HG03066 (cell line): ENCODE measurements around the gene RPL19.

ENCODE experiments used
- ATAC-seq: cut with Tn5 transposase; IDR thresholded peaks from one replicate; pipeline ENCODE4 v1.9.1; 2021; ENCODE audit warnings: low read depth; ENCODE audit not compliant: unreplicated experiment

RPL19 gene

DNA sequence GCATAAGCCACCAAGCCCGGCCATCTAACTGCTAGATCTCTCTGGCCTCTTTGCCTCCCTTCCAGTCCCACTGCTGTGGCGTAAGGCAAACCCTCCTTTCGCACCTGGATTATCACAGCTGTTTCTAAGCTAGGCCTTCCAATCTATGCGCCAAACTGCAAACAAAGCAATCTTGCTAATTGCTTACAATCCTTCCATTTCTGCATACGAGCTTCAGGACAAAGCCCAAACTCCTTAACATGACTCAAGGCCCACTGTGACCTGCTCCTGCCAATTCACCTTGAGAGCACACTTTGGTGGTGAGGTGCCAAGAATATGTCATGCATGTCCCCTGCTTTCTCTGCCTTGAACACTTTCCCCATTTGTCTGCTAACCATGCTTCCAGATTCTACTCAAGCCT, 28.1 kb upstream of the RPL19 start:
- ATAC-seq, result no peak

DNA sequence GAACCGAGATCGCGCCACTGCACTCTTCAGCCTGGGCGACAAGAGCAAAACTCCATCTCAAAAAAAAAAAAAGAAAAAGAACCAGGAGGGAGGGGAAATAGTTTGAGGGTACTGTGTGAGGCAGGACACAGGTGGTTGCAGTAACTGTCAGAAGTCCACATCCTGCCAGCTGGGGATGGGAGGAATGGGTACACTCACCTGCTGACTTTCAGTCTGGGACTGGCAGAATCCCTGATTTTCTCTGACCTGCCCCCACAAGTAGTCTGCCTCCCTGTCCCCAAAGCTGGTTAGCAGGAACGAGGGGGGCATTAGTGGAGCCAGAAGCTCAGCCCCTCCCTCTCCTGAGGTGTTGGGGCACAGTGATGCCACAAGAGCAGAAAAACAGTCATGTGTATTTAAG, 27.0 kb upstream of the RPL19 start:
- no peak for ATAC-seq

- ATAC-seq, result no peak
Measured at GRCh38 chr17:39173526-39174274, 26.4 kb upstream of the RPL19 start.

DNA sequence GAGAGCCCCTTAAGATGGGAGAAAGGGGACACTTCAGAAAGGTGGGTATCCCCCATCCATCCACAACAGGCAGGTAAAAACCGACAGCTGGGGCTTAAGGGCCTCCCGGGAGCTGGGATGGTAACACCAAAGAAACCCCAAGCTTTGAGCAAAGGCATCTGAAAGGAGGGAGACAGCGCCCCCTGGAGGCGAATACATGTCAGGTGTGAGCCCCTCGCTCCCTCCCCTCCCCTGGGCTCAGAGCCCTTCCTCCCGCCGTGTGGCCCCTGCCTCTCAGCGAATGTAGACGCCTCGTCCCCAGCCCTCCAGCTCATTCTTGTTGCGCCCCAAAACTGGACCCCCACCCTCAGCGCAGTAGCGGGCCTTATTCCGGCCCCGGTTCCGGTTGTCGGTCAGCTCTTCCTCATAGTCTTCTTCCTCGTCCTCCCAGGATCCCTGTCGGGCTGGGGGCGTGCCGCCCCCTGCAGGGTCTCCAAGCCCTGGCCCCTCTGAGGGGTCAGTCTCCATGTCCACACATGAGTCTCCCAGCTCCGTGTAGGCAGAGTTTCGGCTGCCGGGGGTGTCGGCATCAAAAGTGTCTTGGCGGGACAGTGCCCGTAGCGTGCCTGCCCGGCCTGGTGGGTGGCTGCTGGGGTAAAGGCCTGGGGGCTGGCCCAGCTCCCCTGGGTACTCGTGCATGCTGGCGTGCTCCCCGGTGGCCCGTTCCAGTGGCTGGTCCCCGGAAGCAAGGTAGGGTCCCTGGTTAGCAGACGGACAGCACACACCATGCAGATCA, 25.0 kb upstream of the RPL19 start:
- no peak for ATAC-seq

DNA sequence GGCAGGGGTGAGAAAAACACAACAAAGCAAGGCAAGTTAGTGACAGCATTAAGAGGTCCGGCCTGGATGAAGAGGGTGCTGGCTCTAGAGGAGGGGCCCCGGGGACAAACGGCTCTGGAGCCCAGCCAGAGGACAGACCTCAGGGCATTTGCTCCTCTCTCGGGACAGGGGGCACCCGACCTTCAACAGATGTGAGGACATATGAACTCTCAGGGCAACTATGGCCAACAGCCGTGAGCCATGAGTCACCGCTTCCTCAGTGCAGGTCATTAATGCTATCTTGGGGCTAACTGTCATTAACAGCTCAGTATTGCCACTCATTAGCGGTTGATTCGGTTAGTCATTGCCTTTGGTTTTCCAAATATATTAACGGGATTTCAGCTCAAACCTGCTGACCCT, 24.4 kb upstream of the RPL19 start:
- ATAC-seq, result no peak

DNA sequence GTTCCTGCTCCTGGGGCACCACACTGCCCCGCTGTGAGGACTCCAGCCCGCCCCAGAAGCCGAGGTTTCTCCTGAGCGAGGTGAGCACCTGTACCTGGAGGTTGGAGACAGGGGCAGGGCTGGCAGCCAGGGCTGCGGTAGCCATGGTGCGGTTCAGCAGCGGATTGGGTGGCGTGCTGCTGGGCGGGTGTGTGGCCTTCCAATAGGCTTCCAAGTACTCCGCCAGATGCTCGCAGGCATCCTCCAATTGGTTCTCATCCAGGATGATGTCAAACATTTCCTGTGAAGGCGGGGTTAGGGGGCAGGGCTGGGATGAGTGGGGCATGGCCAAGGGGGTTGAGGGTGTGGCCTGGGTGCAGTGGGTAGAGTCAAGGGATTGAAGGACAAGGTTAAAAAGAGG, 22.8 kb upstream of the RPL19 start:
- ATAC-seq, result no peak

- ATAC-seq, result no peak
Measured at GRCh38 chr17:39178536-39178935, 21.5 kb upstream of the RPL19 start.

- ATAC-seq, result no peak
Measured at GRCh38 chr17:39181303-39181702, 18.8 kb upstream of the RPL19 start.

DNA sequence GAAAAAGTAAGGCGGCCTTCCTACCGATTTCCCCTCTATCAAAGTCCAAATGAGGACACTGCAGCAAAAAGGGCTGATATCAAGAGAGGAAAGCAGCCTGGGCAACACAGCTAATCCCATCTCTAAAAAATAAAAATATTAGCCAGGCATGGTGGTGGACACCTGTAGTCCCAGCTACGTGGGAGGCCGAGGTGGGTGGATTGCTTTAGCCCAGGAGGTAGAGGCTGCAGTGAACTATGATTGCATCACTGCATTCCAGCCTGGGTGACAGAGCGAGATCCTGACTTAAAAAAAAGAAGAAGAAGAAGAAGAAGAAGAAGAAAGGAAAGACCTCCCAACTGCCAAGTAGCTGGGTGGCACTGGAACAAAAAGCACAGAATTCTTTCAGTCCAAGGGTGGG, 17.0 kb upstream of the RPL19 start:
- ATAC-seq, result no peak

DNA sequence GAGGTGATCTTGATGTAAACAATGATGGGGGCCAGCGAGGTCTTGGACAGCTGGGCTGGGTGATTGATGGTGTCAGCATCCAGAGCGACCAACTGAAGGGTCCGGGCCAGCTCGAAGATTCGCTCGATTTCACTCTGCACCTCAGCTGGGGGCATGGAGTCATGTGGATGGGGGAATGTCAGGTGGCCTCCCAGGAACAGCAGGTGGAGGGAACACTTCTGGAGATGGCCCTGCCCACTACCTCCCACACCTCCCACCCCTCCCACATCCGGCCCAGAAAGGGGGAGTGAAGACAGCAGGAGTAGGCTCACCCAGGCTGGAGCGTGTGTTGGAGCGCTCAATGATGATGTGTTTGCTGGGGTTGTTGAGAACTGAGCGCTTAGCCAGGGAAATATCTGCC, 16.4 kb upstream of the RPL19 start:
- ATAC-seq, result no peak

DNA sequence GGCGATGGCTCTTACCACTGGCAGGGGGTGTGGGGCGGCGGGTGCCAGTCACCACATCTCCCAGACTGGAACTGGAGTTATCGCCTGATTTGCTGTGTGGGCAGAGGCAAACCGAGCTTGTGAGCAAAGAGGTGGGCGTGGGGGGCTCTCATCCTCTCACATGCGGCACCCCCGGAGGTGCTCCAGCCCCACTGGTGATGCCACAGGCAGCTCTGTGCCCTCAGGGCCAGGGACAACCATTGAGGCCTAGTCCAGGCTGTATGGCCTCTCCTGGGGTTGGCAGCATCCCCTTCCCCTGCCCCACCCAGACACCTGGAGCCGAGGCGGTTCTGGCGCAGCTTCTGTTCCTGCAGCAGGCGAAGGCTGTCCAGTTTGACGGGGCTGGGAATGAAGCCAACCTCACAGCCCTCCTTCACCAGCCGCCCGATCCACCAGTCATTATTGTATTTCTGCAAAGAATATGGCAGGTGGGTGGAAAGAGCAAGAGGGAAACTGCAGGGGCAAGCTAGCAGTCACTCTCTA, 13.5 kb upstream of the RPL19 start:
- no peak for ATAC-seq

- no peak for ATAC-seq
Measured at GRCh38 chr17:39187152-39187830, 12.8 kb upstream of the RPL19 start.

GRCh38 chr17:39191750-39192510, 8.2 kb upstream of the RPL19 start:
- no peak for ATAC-seq

DNA sequence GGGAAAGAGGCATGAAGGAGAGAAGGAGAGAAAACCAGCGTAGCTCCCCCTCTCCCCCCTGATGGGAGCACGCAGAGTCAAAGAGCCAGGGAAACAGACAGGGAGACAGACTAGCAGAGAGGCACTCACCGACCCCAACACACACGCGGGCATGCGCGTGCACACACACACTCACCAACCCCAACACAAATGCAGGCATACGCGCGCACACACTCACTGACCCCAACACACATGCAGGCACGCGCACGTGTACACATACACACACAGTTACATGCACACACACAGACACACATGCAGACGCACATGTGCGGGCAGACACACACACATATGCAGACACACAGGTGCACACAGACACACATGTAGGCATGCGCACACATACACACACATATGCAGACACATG, 7.2 kb upstream of the RPL19 start:
- no peak for ATAC-seq

GRCh38 chr17:39193346-39193745, 6.7 kb upstream of the RPL19 start:
- ATAC-seq, result no peak

- ATAC-seq, result no peak
Measured at GRCh38 chr17:39194089-39194984, 5.7 kb upstream of the RPL19 start.

- ATAC-seq, result no peak
Measured at GRCh38 chr17:39194985-39195524, 5.0 kb upstream of the RPL19 start.

- ATAC-seq, result no peak
Measured at GRCh38 chr17:39195568-39196160, 4.4 kb upstream of the RPL19 start.

DNA sequence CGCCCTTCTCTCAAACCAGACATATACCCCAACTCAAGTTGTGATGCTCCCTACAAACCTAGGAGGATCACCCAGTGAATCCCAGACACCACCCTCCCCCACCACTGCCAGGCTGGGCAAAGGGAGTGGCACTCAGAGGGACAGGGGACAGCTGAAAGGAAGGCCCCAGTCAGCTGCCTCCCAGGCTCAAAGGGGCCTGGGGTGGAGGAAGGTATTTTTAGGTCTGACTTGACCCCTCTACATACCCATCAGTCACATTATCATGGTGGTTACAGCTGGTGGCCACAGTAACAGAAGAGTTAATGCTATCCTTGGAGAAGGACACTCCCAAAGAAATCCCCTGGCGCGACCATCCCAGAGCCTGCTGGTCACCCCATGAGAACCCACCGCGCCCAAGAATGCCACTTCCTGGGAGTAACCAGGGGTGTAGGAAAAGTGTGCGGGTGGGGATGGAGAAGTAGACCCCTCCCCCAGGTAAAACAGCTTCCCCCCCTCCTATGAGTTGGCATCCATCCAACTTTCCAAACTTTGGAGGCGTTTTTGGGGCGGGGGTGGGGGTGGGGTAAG, 3.8 kb upstream of the RPL19 start:
- ATAC-seq, result no peak
